SK-N-SH (cell line): ENCODE measurements around the gene CCN5. TPM values are rescaled to one million over a fixed set of nuclear protein-coding genes. Genes with fewer than 3 reads are reported as not detected.

Experiments
- CTCF ChIA-PET: fragments of 300-600, 350-600 bp; formaldehyde crosslinking; extraction: SDS; loops from one replicate; lab custom pipeline; 2021; lab: Yijun Ruan, JAX
- POLR2A ChIA-PET: fragments of 350-600 bp; sonication (Branson Sonifier 250); formaldehyde crosslinking; extraction: SDS; loops from one replicate; lab custom pipeline; 2020; ENCODE audit warnings: antibody characterized with exemption, inconsistent platforms; lab: Yijun Ruan, JAX
- DNase-seq: peaks from one replicate; pipeline ENCODE4 v3.0.0; 2012
- H2AFZ ChIP-seq: fragments of 200-600 bp; sonication (generic); 2 replicates; pipeline ENCODE4 v1.8.1; 2016; ENCODE audit warnings: antibody characterized with exemption, mild to moderate bottlenecking, low read depth
- H3F3A ChIP-seq: fragments of 200-600 bp; sonication (generic); replicated peaks from 2 replicates; pipeline ENCODE3; 2016; ENCODE audit warnings: antibody characterized with exemption, mild to moderate bottlenecking; ENCODE audit not compliant: insufficient read depth
- H3K27ac ChIP-seq, 2 experiments: fragments of 200-500 bp in 1 of 2; fragments of 200-600 bp in 1 of 2; sonication (Bioruptor generic) in 1 of 2; sonication (generic), shearing (Covaris generic) in 1 of 2; 2 replicates each; pipeline versions ENCODE4 v1.5.1 to v1.6.1; 2014 to 2016; ENCODE audit warnings: low read depth in 2 of 2, inconsistent platforms in 1 of 2, low read length in 1 of 2, mild to moderate bottlenecking in 1 of 2, mixed read lengths in 1 of 2
- H3K27me3 ChIP-seq: fragments of 200-600 bp; sonication (generic), shearing (Covaris generic); 2 replicates; pipeline ENCODE4 v1.6.1; 2016; ENCODE audit warnings: mixed run types; ENCODE audit not compliant: insufficient read depth
- H3K36me3 ChIP-seq, 2 experiments: fragments of 200-500 bp in 1 of 2; fragments of 200-600 bp in 1 of 2; sonication (Bioruptor generic) in 1 of 2; sonication (generic) in 1 of 2; replicated peaks in 1 of 2; 2 replicates each; pipeline versions ENCODE3 to v1.5.1; 2014 to 2016; ENCODE audit warnings: low read length in 1 of 2, mild to moderate bottlenecking in 1 of 2; ENCODE audit not compliant: insufficient read depth in 2 of 2, control insufficient read depth in 1 of 2
- H3K4me1 ChIP-seq, 2 experiments: fragments of 200-500 bp in 1 of 2; fragments of 200-600 bp in 1 of 2; sonication (Bioruptor generic) in 1 of 2; sonication (generic), shearing (Covaris generic) in 1 of 2; 2 replicates each; pipeline versions ENCODE4 v1.5.1 to v1.6.1; 2014 to 2016; ENCODE audit warnings: low read depth in 1 of 2, low read length in 1 of 2, mixed run types in 1 of 2; ENCODE audit not compliant: insufficient read depth in 2 of 2, control insufficient read depth in 1 of 2
- H3K4me2 ChIP-seq: fragments of 200-600 bp; sonication (generic), shearing (Covaris generic); 2 replicates; pipeline ENCODE4 v1.6.1; 2017; ENCODE audit warnings: mixed run types
- H3K4me3 ChIP-seq, 2 experiments: fragments of 200-500 bp in 1 of 2; fragments of 200-600 bp in 1 of 2; sonication (Bioruptor generic) in 1 of 2; sonication (generic), shearing (Covaris generic) in 1 of 2; 2 replicates each; pipeline versions ENCODE4 v1.5.1 to v1.8.1; 2014 to 2016; ENCODE audit warnings: low read depth in 2 of 2, inconsistent platforms in 1 of 2, low read length in 1 of 2, mild to moderate bottlenecking in 1 of 2, mixed read lengths in 1 of 2, moderate library complexity in 1 of 2
- H3K79me2 ChIP-seq: fragments of 200-600 bp; sonication (generic); 2 replicates; pipeline ENCODE4 v1.8.1; 2017; ENCODE audit warnings: mild to moderate bottlenecking; ENCODE audit not compliant: insufficient read depth
- H3K9ac ChIP-seq: fragments of 200-600 bp; sonication (generic); 2 replicates; pipeline ENCODE4 v1.6.1; 2017; ENCODE audit warnings: mixed run types
- H3K9me2 ChIP-seq: fragments of 200-600 bp; sonication (generic); 2 replicates; pipeline ENCODE4 v1.6.1; 2017; ENCODE audit warnings: mixed run types
- H3K9me3 ChIP-seq: fragments of 200-600 bp; sonication (generic); 2 replicates; pipeline ENCODE4 v1.6.1; 2017; ENCODE audit warnings: mixed run types, mild to moderate bottlenecking, moderate library complexity
- H4K20me1 ChIP-seq: fragments of 200-600 bp; sonication (generic); 2 replicates; pipeline ENCODE4 v1.6.1; 2017; ENCODE audit warnings: mild to moderate bottlenecking, mixed run types; ENCODE audit not compliant: insufficient read depth
- CHD2 ChIP-seq: fragments of 150-350 bp; IDR thresholded peaks from 2 replicates; pipeline ENCODE4 v1.6.1; 2018; ENCODE audit warnings: low read length; ENCODE audit not compliant: partially characterized antibody
- CTCF ChIP-seq: fragments of 200-600 bp; sonication (generic); IDR thresholded peaks from 2 replicates; pipeline ENCODE4 v1.6.1; 2017; ENCODE audit warnings: antibody characterized with exemption, mild to moderate bottlenecking, moderate library complexity
- EP300 ChIP-seq, 2 experiments: IDR thresholded peaks; 2 replicates each; pipeline versions ENCODE4 v1.4.0 to v1.6.1; 2012; ENCODE audit warnings: borderline replicate concordance in 1 of 2, low read depth in 1 of 2, low read length in 1 of 2
- EZH2phosphoT487 ChIP-seq: fragments of 200-600 bp; sonication (generic); IDR thresholded peaks from 2 replicates; pipeline ENCODE4 v1.6.1; 2017; ENCODE audit warnings: low read depth, mixed run types, mild to moderate bottlenecking, antibody characterized with exemption, moderate library complexity, borderline replicate concordance
- FOSL2 ChIP-seq: IDR thresholded peaks from 2 replicates; pipeline ENCODE4 v1.4.0; 2012; ENCODE audit warnings: low read depth, mild to moderate bottlenecking, moderate library complexity, borderline replicate concordance
- FOXJ3 ChIP-seq: sonication (generic); formaldehyde crosslinking; IDR thresholded peaks from 2 replicates; pipeline ENCODE4 v1.5.1; 2020; ENCODE audit warnings: mild to moderate bottlenecking, missing genetic modification reagents
- MEF2A ChIP-seq: IDR thresholded peaks from 2 replicates; pipeline ENCODE4 v1.4.0; 2012; ENCODE audit warnings: low read depth, borderline replicate concordance
- NFIC ChIP-seq: IDR thresholded peaks from 2 replicates; pipeline ENCODE4 v1.4.0; 2012; ENCODE audit warnings: borderline replicate concordance
- NRF1 ChIP-seq: IDR thresholded peaks from 2 replicates; pipeline ENCODE4 v1.6.1; 2012; ENCODE audit warnings: low read depth, mild to moderate bottlenecking, low read length
- POLR2AphosphoS5 ChIP-seq: IDR thresholded peaks from 2 replicates; pipeline ENCODE4 v1.6.1; 2012; ENCODE audit warnings: low read depth, low read length
- RCOR1 ChIP-seq: fragments of 150-350 bp; IDR thresholded peaks from 2 replicates; pipeline ENCODE4 v1.6.1; 2017; ENCODE audit warnings: antibody characterized with exemption, low read length
- REST ChIP-seq: IDR thresholded peaks from 2 replicates; pipeline ENCODE4 v1.6.1; 2012; ENCODE audit warnings: mild to moderate bottlenecking, low read depth, low read length, moderate library complexity
- TAF1 ChIP-seq: IDR thresholded peaks from 2 replicates; pipeline ENCODE4 v1.6.1; 2012; ENCODE audit warnings: low read depth, mild to moderate bottlenecking, low read length, moderate library complexity, borderline replicate concordance
- USF2 ChIP-seq: fragments of 150-350 bp; IDR thresholded peaks from 2 replicates; pipeline ENCODE4 v1.6.1; 2017; ENCODE audit warnings: antibody characterized with exemption, low read length, low read depth, borderline replicate concordance
- WGBS: methylation state at CpG from one replicate; pipeline ENCODE4 v1.1.6; 2017; ENCODE audit warnings: low lambda C conversion rate; 5-methylcytosine and 5-hydroxymethylcytosine counted together
- polyA plus RNA-seq, 3 experiments: library from polyadenylated mRNA; depleted of rRNA; stranded (reverse); fragments of >200 nt; gene quantifications; 2 replicates each; pipeline ENCODE4 v1.2.3, GENCODE V29; 2012
- TF ChIP-seq, protein P1 (sequence below): IDR thresholded peaks from 2 replicates; pipeline ENCODE4 v1.4.0; 2012; ENCODE audit warnings: low read depth, borderline replicate concordance
- TF ChIP-seq, protein P2 (sequence below): IDR thresholded peaks from 2 replicates; pipeline ENCODE4; 2012

The CCN5 gene
- polyA plus RNA-seq, 1 of the 3 experiments (the other 2 are of a cell fraction) = 0.05 TPM

DNA sequence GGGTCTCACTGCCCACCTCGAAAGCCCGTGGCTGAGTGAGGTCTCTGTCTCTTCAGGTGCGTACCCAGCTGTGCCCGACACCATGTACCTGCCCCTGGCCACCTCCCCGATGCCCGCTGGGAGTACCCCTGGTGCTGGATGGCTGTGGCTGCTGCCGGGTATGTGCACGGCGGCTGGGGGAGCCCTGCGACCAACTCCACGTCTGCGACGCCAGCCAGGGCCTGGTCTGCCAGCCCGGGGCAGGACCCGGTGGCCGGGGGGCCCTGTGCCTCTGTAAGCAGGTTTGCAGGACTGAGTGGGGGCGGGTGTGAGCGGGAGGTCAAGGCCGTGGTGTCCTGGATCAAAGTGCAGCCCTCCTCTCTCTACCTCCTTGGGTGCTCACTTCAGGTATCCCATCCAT, 4.7 kb downstream of the CCN5 start:
- 98% methylated on average over 9 of the region's 19 CpGs for WGBS

More for the DNA sequence above, 4.7 kb downstream of the CCN5 start:
- POLR2A ChIA-PET = no interaction called here
- Histone ChIP-seq H3F3A (peaks cover 21% of the 10 kb centered on the region), H3K4me3 (no peak overlapping the region), H3K79me2 (no peaks in the 10 kb centered on the region), H3K9me2 (no peaks in the 10 kb centered on the region), H4K20me1 (no peaks in the 10 kb centered on the region), H2AFZ (no peak overlapping the region), H3K27ac (peak overlapping the region in 1 of 2 experiments; percentile 91; a peak in 3 of 4 replicates), H3K4me1 (peaks cover 7 to 19% of the 10 kb centered on the region in 2 experiments; a peak in 3 of 4 replicates), H3K36me3 (no peaks in the 10 kb centered on the region), H3K4me2 (peak overlapping the region; percentile 53; the same call in 1 of the 2 replicates), H3K27me3 (no peaks in the 10 kb centered on the region), H3K9ac (no peak overlapping the region), H3K9me3 (no peaks in the 10 kb centered on the region)
- DNase-seq = no peak
- TF ChIP-seq FOXJ3 (CRISPR knock-in tag) = no peak
- TF ChIP-seq REST = no peak
- no peak for TF ChIP-seq RCOR1
- TF ChIP-seq FOSL2 = no peak
- no peak for TF ChIP-seq MEF2A
- TF ChIP-seq NRF1 = no peak
- TF ChIP-seq CHD2 = no peak
- TF ChIP-seq TAF1 = no peak
- TF ChIP-seq USF2 = no peak
- no peak for TF ChIP-seq EP300 (IDR thresholded peaks at IDR 0.05; ENCODE audit: borderline replicate concordance in 1 of 2, low read depth in 1 of 2, low read length in 1 of 2)
- no peak for TF ChIP-seq EZH2phosphoT487
- TF ChIP-seq CTCF = no peak
- TF ChIP-seq NFIC = no peak
- TF ChIP-seq, protein P1, sequence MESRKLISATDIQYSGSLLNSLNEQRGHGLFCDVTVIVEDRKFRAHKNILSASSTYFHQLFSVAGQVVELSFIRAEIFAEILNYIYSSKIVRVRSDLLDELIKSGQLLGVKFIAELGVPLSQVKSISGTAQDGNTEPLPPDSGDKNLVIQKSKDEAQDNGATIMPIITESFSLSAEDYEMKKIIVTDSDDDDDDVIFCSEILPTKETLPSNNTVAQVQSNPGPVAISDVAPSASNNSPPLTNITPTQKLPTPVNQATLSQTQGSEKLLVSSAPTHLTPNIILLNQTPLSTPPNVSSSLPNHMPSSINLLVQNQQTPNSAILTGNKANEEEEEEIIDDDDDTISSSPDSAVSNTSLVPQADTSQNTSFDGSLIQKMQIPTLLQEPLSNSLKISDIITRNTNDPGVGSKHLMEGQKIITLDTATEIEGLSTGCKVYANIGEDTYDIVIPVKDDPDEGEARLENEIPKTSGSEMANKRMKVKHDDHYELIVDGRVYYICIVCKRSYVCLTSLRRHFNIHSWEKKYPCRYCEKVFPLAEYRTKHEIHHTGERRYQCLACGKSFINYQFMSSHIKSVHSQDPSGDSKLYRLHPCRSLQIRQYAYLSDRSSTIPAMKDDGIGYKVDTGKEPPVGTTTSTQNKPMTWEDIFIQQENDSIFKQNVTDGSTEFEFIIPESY = no peak
- TF ChIP-seq, protein P2, sequence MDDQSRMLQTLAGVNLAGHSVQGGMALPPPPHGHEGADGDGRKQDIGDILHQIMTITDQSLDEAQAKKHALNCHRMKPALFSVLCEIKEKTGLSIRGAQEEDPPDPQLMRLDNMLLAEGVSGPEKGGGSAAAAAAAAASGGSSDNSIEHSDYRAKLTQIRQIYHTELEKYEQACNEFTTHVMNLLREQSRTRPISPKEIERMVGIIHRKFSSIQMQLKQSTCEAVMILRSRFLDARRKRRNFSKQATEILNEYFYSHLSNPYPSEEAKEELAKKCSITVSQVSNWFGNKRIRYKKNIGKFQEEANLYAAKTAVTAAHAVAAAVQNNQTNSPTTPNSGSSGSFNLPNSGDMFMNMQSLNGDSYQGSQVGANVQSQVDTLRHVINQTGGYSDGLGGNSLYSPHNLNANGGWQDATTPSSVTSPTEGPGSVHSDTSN = no peak
- no peak for TF ChIP-seq POLR2AphosphoS5
- CTCF ChIA-PET = interaction anchor here (1.5 to 10.6 kb wide), 3 partner anchors 10 to 35 kb away, joined by 5 to 79 read pairs (median 10); no protein-coding TSS in a partner anchor
